Measurements from ENCODE around the gene TDP1. TPM values are rescaled to one million over a fixed set of nuclear protein-coding genes. Genes with fewer than 3 reads are reported as not detected.

TDP1 gene
- total and polyA plus RNA-seq, 2 experiments from 2014 or later, result 12.1 to 19.4 TPM

- no peaks in the 10 kb centered on the region for H3K9me3 ChIP-seq (ENCODE audit: low read depth)
- 92% methylated on average over 2 of the region's 2 CpGs for WGBS (ENCODE audit: low lambda C conversion rate, missing lambda C conversion rate)
- H3K36me3 ChIP-seq (replicated peaks; ENCODE audit: insufficient read depth, low read depth), result no peaks in the 10 kb centered on the region
- no peak for DNase-seq (ENCODE audit: low spot score)
- H3K79me2 ChIP-seq, result no peaks in the 10 kb centered on the region
- H3K4me2 ChIP-seq, result no peak overlapping the region
- H3K4me3 ChIP-seq, result no peak overlapping the region
- TF ChIP-seq CTCF (IDR thresholded peaks at IDR 0.05; ENCODE audit: poor library complexity) (no peak), EZH2phosphoT487 (IDR thresholded peaks at IDR 0.05; ENCODE audit: low read depth, severe bottlenecking, unreplicated experiment) (no peak), EZH2 (IDR thresholded peaks at IDR 0.05; ENCODE audit: borderline replicate concordance) (no peak)
- H3K4me1 ChIP-seq (ENCODE audit: insufficient read depth), result no peaks in the 10 kb centered on the region
- H3K9me2 ChIP-seq (replicated peaks; ENCODE audit: insufficient read depth), result no peaks in the 10 kb centered on the region
- H3K27ac ChIP-seq, result no peak overlapping the region
- no peaks in the 10 kb centered on the region for H4K20me1 ChIP-seq (ENCODE audit: insufficient read depth, poor library complexity, severe bottlenecking)
- H3K27me3 ChIP-seq, result no peaks in the 10 kb centered on the region
- no peak overlapping the region for H2AFZ ChIP-seq
Observed at GRCh38 chr14:89941830-89942377, 13.8 kb upstream of the TDP1 start.

- Histone ChIP-seq H3K27me3 (no peaks in the 10 kb centered on the region), H3K9me2 (replicated peaks; ENCODE audit: insufficient read depth) (no peaks in the 10 kb centered on the region), H3K4me2 (no peak overlapping the region), H3K9me3 (ENCODE audit: low read depth) (no peaks in the 10 kb centered on the region), H2AFZ (no peak overlapping the region), H4K20me1 (ENCODE audit: insufficient read depth, poor library complexity, severe bottlenecking) (no peaks in the 10 kb centered on the region), H3K4me3 (no peak overlapping the region), H3K79me2 (no peaks in the 10 kb centered on the region), H3K4me1 (ENCODE audit: insufficient read depth) (no peaks in the 10 kb centered on the region), H3K36me3 (replicated peaks; ENCODE audit: insufficient read depth, low read depth) (no peaks in the 10 kb centered on the region), H3K27ac (no peak overlapping the region)
- no peak for TF ChIP-seq CTCF (IDR thresholded peaks at IDR 0.05; ENCODE audit: poor library complexity)
- TF ChIP-seq EZH2 (IDR thresholded peaks at IDR 0.05; ENCODE audit: borderline replicate concordance), result no peak
- no peak for TF ChIP-seq EZH2phosphoT487 (IDR thresholded peaks at IDR 0.05; ENCODE audit: low read depth, severe bottlenecking, unreplicated experiment)
- no peak for DNase-seq (ENCODE audit: low spot score)
Observed at GRCh38 chr14:89947344-89947743, 8.4 kb upstream of the TDP1 start.

GRCh38 chr14:89952576-89952975 lies 3.2 kb upstream of the TDP1 start:
- no peak overlapping the region for H3K27ac ChIP-seq
- 72% methylated on average over 2 of the region's 2 CpGs for WGBS (ENCODE audit: low lambda C conversion rate, missing lambda C conversion rate)
- H3K4me3 ChIP-seq, result no peak overlapping the region
- H3K4me2 ChIP-seq, result no peak overlapping the region
- H3K9me3 ChIP-seq (ENCODE audit: low read depth), result no peaks in the 10 kb centered on the region
- H3K9me2 ChIP-seq (replicated peaks; ENCODE audit: insufficient read depth), result no peaks in the 10 kb centered on the region
- H3K36me3 ChIP-seq (replicated peaks; ENCODE audit: insufficient read depth, low read depth), result no peaks in the 10 kb centered on the region
- no peak for DNase-seq (ENCODE audit: low spot score)
- no peak for TF ChIP-seq CTCF (IDR thresholded peaks at IDR 0.05; ENCODE audit: poor library complexity)
- TF ChIP-seq EZH2phosphoT487 (IDR thresholded peaks at IDR 0.05; ENCODE audit: low read depth, severe bottlenecking, unreplicated experiment), result no peak
- no peak for TF ChIP-seq EZH2 (IDR thresholded peaks at IDR 0.05; ENCODE audit: borderline replicate concordance)
- no peak overlapping the region for H2AFZ ChIP-seq
- H3K79me2 ChIP-seq, result peaks cover 10% of the 10 kb centered on the region
- H3K27me3 ChIP-seq, result no peaks in the 10 kb centered on the region
- peaks cover 12% of the 10 kb centered on the region for H3K4me1 ChIP-seq (ENCODE audit: insufficient read depth)
- H4K20me1 ChIP-seq (ENCODE audit: insufficient read depth, poor library complexity, severe bottlenecking), result no peaks in the 10 kb centered on the region

GRCh38 chr14:89953602-89954001 lies 2.1 kb upstream of the TDP1 start:
- H3K9me3 ChIP-seq (ENCODE audit: low read depth), result no peaks in the 10 kb centered on the region
- H3K4me3 ChIP-seq, result peak overlapping the region; percentile 10
- WGBS (ENCODE audit: low lambda C conversion rate, missing lambda C conversion rate), result 74% methylated on average over 1 of the region's 1 CpG

More at GRCh38 chr14:89953602-89954001, 2.1 kb upstream of the TDP1 start:
- Histone ChIP-seq H4K20me1 (ENCODE audit: insufficient read depth, poor library complexity, severe bottlenecking) (no peaks in the 10 kb centered on the region), H3K79me2 (peaks cover 14% of the 10 kb centered on the region), H3K4me1 (ENCODE audit: insufficient read depth) (peaks cover 12% of the 10 kb centered on the region), H2AFZ (peak overlapping the region; percentile 81), H3K36me3 (replicated peaks; ENCODE audit: insufficient read depth, low read depth) (no peaks in the 10 kb centered on the region), H3K27ac (peak overlapping the region; percentile 65), H3K9me2 (replicated peaks; ENCODE audit: insufficient read depth) (no peaks in the 10 kb centered on the region), H3K4me2 (peak overlapping the region; percentile 76), H3K27me3 (no peaks in the 10 kb centered on the region)
- TF ChIP-seq EZH2 (IDR thresholded peaks at IDR 0.05; ENCODE audit: borderline replicate concordance) (no peak), EZH2phosphoT487 (IDR thresholded peaks at IDR 0.05; ENCODE audit: low read depth, severe bottlenecking, unreplicated experiment) (no peak), CTCF (IDR thresholded peaks at IDR 0.05; ENCODE audit: poor library complexity) (no peak)
- no peak for DNase-seq (ENCODE audit: low spot score)
